ENCODE results near the gene FANCE. TPM values are rescaled to one million over a fixed set of nuclear protein-coding genes. Genes with fewer than 3 reads are reported as not detected.

Gene FANCE
- total and polyA plus RNA-seq, 2 experiments from 2014 or later = 5.4 to 25.5 TPM

DNA sequence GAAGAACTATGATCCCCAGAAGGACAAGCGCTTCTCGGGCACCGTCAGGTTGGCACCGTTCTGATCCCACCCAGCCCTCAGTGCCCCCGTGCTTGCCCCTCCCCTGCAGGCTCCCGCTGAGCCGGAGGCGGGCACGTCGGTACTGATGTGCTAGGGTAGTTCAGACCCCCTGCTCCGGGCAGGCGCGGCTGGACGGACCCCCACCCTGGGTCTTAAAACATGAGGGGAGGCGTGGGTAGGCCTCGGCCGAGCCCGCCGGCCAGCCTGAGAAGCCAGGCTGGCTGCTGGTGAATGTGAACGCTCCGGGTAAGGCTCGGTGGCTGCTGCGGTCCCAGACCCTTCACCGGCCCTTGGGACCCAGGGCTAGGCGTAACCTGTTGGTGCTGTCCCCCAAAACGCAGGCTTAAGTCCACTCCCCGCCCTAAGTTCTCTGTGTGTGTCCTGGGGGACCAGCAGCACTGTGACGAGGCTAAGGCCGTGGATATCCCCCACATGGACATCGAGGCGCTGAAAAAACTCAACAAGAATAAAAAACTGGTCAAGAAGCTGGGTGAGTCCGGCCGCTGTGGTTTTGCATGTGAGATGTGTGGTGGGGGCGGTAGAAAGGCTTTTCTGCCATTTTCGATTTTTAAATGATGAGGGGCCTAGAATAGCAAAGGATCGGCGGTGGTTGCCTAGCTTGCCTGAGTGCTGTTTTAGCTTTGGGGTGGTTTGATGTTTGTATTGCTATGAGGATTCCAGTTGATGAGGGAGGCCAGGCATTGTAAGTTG lies 17.0 kb downstream of the FANCE start:
- peaks cover 52% of the 10 kb centered on the region for H3K27me3 Mint-ChIP-seq (ENCODE audit: insufficient read depth, low read depth, poor library complexity)
- TF ChIP-seq POLR2AphosphoS5 (IDR thresholded peaks at IDR 0.05; ENCODE audit: low read depth) (no peak), EZH2 (IDR thresholded peaks at IDR 0.05; ENCODE audit: low read depth, unreplicated experiment) (no peak), EZH2phosphoT487 (IDR thresholded peaks at IDR 0.05; ENCODE audit: unreplicated experiment) (no peak), ZNF114 (CRISPR knock-in tag; IDR thresholded peaks at IDR 0.05) (no peak), NANOG (IDR thresholded peaks at IDR 0.05; ENCODE audit: borderline replicate concordance) (no peak), CREB1 (CRISPR knock-in tag; IDR thresholded peaks at IDR 0.05; ENCODE audit: low read depth) (no peak), CTCF (conservative IDR thresholded peaks at IDR 0.05; ENCODE audit: low read depth in 2 of 2) (no peak), ZNF331 (CRISPR knock-in tag; IDR thresholded peaks at IDR 0.05; ENCODE audit: low read depth) (no peak), JUNB (IDR thresholded peaks at IDR 0.05; ENCODE audit: unreplicated experiment) (no peak), STAT1 (IDR thresholded peaks at IDR 0.05; ENCODE audit: unreplicated experiment) (no peak)
- TF ChIP-seq, protein P1, sequence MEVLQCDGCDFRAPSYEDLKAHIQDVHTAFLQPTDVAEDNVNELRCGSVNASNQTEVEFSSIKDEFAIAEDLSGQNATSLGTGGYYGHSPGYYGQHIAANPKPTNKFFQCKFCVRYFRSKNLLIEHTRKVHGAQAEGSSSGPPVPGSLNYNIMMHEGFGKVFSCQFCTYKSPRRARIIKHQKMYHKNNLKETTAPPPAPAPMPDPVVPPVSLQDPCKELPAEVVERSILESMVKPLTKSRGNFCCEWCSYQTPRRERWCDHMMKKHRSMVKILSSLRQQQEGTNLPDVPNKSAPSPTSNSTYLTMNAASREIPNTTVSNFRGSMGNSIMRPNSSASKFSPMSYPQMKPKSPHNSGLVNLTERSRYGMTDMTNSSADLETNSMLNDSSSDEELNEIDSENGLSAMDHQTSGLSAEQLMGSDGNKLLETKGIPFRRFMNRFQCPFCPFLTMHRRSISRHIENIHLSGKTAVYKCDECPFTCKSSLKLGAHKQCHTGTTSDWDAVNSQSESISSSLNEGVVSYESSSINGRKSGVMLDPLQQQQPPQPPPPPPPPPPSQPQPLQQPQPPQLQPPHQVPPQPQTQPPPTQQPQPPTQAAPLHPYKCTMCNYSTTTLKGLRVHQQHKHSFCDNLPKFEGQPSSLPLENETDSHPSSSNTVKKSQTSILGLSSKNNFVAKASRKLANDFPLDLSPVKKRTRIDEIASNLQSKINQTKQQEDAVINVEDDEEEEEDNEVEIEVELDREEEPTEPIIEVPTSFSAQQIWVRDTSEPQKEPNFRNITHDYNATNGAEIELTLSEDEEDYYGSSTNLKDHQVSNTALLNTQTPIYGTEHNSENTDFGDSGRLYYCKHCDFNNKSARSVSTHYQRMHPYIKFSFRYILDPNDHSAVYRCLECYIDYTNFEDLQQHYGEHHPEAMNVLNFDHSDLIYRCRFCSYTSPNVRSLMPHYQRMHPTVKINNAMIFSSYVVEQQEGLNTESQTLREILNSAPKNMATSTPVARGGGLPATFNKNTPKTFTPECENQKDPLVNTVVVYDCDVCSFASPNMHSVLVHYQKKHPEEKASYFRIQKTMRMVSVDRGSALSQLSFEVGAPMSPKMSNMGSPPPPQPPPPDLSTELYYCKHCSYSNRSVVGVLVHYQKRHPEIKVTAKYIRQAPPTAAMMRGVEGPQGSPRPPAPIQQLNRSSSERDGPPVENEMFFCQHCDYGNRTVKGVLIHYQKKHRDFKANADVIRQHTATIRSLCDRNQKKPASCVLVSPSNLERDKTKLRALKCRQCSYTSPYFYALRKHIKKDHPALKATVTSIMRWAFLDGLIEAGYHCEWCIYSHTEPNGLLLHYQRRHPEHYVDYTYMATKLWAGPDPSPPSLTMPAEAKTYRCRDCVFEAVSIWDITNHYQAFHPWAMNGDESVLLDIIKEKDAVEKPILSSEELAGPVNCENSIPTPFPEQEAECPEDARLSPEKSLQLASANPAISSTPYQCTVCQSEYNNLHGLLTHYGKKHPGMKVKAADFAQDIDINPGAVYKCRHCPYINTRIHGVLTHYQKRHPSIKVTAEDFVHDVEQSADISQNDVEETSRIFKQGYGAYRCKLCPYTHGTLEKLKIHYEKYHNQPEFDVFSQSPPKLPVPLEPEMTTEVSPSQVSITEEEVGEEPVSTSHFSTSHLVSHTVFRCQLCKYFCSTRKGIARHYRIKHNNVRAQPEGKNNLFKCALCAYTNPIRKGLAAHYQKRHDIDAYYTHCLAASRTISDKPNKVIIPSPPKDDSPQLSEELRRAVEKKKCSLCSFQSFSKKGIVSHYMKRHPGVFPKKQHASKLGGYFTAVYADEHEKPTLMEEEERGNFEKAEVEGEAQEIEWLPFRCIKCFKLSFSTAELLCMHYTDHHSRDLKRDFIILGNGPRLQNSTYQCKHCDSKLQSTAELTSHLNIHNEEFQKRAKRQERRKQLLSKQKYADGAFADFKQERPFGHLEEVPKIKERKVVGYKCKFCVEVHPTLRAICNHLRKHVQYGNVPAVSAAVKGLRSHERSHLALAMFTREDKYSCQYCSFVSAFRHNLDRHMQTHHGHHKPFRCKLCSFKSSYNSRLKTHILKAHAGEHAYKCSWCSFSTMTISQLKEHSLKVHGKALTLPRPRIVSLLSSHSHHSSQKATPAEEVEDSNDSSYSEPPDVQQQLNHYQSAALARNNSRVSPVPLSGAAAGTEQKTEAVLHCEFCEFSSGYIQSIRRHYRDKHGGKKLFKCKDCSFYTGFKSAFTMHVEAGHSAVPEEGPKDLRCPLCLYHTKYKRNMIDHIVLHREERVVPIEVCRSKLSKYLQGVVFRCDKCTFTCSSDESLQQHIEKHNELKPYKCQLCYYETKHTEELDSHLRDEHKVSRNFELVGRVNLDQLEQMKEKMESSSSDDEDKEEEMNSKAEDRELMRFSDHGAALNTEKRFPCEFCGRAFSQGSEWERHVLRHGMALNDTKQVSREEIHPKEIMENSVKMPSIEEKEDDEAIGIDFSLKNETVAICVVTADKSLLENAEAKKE (CRISPR knock-in tag; IDR thresholded peaks at IDR 0.05) = no peak
- TF ChIP-seq, protein P2, sequence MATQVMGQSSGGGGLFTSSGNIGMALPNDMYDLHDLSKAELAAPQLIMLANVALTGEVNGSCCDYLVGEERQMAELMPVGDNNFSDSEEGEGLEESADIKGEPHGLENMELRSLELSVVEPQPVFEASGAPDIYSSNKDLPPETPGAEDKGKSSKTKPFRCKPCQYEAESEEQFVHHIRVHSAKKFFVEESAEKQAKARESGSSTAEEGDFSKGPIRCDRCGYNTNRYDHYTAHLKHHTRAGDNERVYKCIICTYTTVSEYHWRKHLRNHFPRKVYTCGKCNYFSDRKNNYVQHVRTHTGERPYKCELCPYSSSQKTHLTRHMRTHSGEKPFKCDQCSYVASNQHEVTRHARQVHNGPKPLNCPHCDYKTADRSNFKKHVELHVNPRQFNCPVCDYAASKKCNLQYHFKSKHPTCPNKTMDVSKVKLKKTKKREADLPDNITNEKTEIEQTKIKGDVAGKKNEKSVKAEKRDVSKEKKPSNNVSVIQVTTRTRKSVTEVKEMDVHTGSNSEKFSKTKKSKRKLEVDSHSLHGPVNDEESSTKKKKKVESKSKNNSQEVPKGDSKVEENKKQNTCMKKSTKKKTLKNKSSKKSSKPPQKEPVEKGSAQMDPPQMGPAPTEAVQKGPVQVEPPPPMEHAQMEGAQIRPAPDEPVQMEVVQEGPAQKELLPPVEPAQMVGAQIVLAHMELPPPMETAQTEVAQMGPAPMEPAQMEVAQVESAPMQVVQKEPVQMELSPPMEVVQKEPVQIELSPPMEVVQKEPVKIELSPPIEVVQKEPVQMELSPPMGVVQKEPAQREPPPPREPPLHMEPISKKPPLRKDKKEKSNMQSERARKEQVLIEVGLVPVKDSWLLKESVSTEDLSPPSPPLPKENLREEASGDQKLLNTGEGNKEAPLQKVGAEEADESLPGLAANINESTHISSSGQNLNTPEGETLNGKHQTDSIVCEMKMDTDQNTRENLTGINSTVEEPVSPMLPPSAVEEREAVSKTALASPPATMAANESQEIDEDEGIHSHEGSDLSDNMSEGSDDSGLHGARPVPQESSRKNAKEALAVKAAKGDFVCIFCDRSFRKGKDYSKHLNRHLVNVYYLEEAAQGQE (IDR thresholded peaks at IDR 0.05; ENCODE audit: unreplicated experiment) = no peak
- TF ChIP-seq, protein P3, sequence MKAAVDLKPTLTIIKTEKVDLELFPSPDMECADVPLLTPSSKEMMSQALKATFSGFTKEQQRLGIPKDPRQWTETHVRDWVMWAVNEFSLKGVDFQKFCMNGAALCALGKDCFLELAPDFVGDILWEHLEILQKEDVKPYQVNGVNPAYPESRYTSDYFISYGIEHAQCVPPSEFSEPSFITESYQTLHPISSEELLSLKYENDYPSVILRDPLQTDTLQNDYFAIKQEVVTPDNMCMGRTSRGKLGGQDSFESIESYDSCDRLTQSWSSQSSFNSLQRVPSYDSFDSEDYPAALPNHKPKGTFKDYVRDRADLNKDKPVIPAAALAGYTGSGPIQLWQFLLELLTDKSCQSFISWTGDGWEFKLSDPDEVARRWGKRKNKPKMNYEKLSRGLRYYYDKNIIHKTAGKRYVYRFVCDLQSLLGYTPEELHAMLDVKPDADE (IDR thresholded peaks at IDR 0.05) = no peak
- peaks cover 8% of the 10 kb centered on the region; the same call in 2 of the 3 replicates for H3K9me3 Mint-ChIP-seq
- Histone ChIP-seq H4K20me1 (replicated peaks; ENCODE audit: insufficient read depth) (peaks cover 40% of the 10 kb centered on the region), H3K4me3 (peak overlapping the region; percentile 100), H3F3A (replicated peaks; ENCODE audit: low read depth) (peaks cover 58% of the 10 kb centered on the region), H3K4me2 (peak overlapping the region; percentile 100), H3K27me3 (ENCODE audit: insufficient read depth) (peaks cover 5% of the 10 kb centered on the region; the same call in 1 of the 2 replicates), H3K27ac (ENCODE audit: low read depth) (peak overlapping the region; percentile 96), H3K79me2 (replicated peaks; ENCODE audit: insufficient read depth) (peaks cover 33% of the 10 kb centered on the region), H2AFZ (no peak overlapping the region), H3K36me3 (ENCODE audit: insufficient read depth) (peaks cover 38% of the 10 kb centered on the region), H3K9me2 (ENCODE audit: insufficient read depth) (no peaks in the 10 kb centered on the region), H3K4me1 (ENCODE audit: insufficient read depth) (peaks cover 25% of the 10 kb centered on the region)
- H3K4me1 Mint-ChIP-seq = peaks cover 45% of the 10 kb centered on the region
- peak overlapping the region; percentile 99 for H3K27ac Mint-ChIP-seq
- peak; percentile 11 for ATAC-seq
- peaks cover 76% of the 10 kb centered on the region for H3K36me3 Mint-ChIP-seq (ENCODE audit: low read depth)
- peak overlapping the region; percentile 93 for H3K4me3 Mint-ChIP-seq
- no peak for DNase-seq (ENCODE audit: low spot score)
